ENCODE measurements around the gene CCDC88C.
"Not testable (repeated sequence)": the region's sequence is repeated elsewhere in the genome, so short reads cannot be mapped to it uniquely, and the experiment has no call there.

The CCDC88C gene

DNA sequence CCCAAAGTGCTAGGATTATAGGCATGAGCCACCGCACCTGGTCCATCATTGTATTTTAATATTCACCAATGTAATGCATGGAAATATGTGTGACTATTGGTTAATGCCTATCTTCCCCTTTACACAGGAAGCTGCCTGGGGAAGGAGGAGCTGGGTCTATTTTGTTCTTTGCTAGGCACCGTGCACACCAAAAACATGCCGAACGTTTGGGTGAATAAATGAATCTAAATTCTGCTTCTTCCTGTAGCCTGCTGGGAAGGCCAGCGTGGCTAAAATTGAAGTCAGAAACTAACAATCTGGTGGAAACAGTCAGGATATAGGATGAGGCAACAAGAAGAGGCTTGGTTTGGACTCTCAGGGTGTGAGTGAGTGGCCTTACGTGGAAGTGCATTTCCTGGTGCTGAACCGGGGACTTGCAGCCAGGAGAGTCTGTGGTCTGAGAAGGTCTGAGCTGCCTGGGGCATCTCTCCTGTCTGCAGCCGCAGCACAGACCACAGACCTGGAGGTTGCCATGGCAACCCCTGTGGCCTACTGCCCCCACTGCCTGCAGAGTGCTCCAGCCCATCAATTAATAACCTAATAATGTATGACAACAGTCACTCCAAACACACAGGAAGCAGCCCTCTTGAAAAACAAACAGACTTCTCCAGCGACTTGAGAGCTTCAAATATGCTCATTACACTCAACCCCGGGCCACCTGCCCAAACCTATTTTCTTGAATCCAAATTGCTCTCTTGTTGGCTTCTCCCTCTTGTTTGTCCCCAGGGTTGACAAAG, 167.6 kb downstream of the CCDC88C start:
- TF ChIP-seq CTCF (IDR thresholded peaks at IDR 0.05; ENCODE audit: borderline replicate concordance, control extremely low read depth, extremely low read depth, insufficient read depth, missing control alignments), result no peak
- DNase-seq (ENCODE audit: low spot score), result peak; percentile 85
- in situ Hi-C loops (cut with MboI; ENCODE audit: low sequenced_read_pairs, unreplicated experiment), result no loop called here

GRCh38 chr14:91246051-91246852, 171.4 kb downstream of the CCDC88C start:
- no peak for DNase-seq (ENCODE audit: low spot score)
- in situ Hi-C loops (cut with MboI; ENCODE audit: low sequenced_read_pairs, unreplicated experiment), result no loop called here
- TF ChIP-seq CTCF (IDR thresholded peaks at IDR 0.05; ENCODE audit: borderline replicate concordance, control extremely low read depth, extremely low read depth, insufficient read depth, missing control alignments), result no peak

DNA sequence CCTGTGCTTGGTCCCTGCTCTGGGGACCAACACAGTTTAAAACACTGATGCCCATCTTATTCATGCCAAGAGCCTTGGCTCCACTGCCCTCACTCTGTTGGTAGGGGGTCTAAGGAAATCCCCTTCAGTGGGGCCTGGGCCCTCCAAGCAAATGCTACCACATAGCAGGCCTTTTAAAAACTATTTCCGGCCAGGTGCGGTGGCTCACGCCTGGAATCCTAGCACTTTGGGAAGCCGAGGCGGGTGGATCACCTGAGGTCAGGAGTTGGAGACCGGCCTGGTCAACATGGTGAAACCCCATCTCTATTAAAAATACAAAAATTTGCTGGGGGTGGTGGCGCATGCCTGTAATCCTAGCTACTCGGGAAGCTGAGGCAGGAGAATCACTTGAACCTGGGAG, 172.0 kb downstream of the CCDC88C start:
- in situ Hi-C loops (cut with MboI; ENCODE audit: low sequenced_read_pairs, unreplicated experiment); DNase-seq (ENCODE audit: low spot score): not testable (repeated sequence)

- TF ChIP-seq CTCF (IDR thresholded peaks at IDR 0.05; ENCODE audit: borderline replicate concordance, control extremely low read depth, extremely low read depth, insufficient read depth, missing control alignments), result no peak
- in situ Hi-C loops (cut with MboI; ENCODE audit: low sequenced_read_pairs, unreplicated experiment), result no loop called here
- no peak for DNase-seq (ENCODE audit: low spot score)
These were observed 172.6 kb downstream of the CCDC88C start for GRCh38 chr14:91245029-91245428.

GRCh38 chr14:91244501-91244901, 173.1 kb downstream of the CCDC88C start, which contains the start of gene GPR68:
Gene GPR68 (minus strand): TSS chr14:91244704. CDS start chr14:91235050, 9,654 bp downstream.
- TF ChIP-seq CTCF (IDR thresholded peaks at IDR 0.05; ENCODE audit: borderline replicate concordance, control extremely low read depth, extremely low read depth, insufficient read depth, missing control alignments), result no peak
- in situ Hi-C loops (cut with MboI; ENCODE audit: low sequenced_read_pairs, unreplicated experiment), result no loop called here
- DNase-seq (ENCODE audit: low spot score), result no peak

DNA sequence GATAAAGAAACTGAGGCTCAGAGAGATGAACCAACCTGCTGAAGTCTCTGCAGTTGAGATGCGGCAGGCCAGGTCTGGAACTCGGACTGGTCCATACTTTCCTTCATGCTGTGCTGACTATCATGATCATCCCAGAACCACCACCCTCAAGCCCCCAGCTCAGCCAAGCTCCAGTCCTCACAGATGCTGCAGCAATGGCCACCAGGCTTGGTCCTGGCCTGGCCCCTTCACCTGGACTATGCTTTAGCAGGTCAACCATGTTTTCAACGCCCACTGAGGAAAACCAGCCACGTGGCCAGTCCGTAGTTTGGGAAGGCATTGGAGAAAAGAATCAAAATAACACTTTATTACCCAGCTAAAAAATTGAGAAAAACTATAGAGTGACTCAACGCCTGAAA, 174.5 kb downstream of the CCDC88C start:
- no peak for DNase-seq (ENCODE audit: low spot score)
- no peak for TF ChIP-seq CTCF (IDR thresholded peaks at IDR 0.05; ENCODE audit: borderline replicate concordance, control extremely low read depth, extremely low read depth, insufficient read depth, missing control alignments)
- in situ Hi-C loops (cut with MboI; ENCODE audit: low sequenced_read_pairs, unreplicated experiment), result no loop called here

DNA sequence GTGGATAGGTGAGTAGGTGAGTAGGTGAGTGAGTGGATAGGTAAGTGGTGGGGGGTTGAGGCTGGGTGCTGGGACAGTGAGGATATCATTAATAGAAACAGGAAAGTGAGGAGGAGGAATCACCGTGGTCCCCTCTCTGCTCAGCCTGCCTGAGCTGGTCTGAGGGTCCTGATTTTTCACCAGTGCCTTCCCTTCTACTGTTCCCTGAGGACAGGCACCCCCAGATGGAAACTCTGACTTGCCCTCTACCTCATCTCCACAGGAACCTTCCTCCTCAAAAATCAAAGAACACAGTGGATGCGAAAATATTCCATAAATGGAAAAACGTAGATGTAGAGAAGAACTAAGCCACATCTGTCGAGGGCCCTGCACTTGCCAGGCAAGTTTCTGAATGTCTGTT, 175.0 kb downstream of the CCDC88C start:
- no peak for DNase-seq (ENCODE audit: low spot score)
- in situ Hi-C loops (cut with MboI; ENCODE audit: low sequenced_read_pairs, unreplicated experiment), result no loop called here
- TF ChIP-seq CTCF (IDR thresholded peaks at IDR 0.05; ENCODE audit: borderline replicate concordance, control extremely low read depth, extremely low read depth, insufficient read depth, missing control alignments), result no peak

Measured in GM13976 (cell line).